AG09319 (cell line): ENCODE results near the gene TBC1D1.
A peak's percentile ranks its signal among the peaks of the same experiment; 100 is the strongest.
"Not testable (repeated sequence)": the region's sequence is repeated elsewhere in the genome, so short reads cannot be mapped to it uniquely, and the experiment has no call there.

Experiments
- DNase-seq: peaks from one replicate; pipeline ENCODE4 v3.0.0-alpha.2; 2010; ENCODE audit warnings: low read depth; ENCODE audit errors: extremely low read depth
- CTCF ChIP-seq: IDR thresholded peaks from 2 replicates; pipeline ENCODE4 v1.5.1; 2011; ENCODE audit warnings: low read depth, mild to moderate bottlenecking, inconsistent platforms, low read length, moderate library complexity

TBC1D1 gene

DNA sequence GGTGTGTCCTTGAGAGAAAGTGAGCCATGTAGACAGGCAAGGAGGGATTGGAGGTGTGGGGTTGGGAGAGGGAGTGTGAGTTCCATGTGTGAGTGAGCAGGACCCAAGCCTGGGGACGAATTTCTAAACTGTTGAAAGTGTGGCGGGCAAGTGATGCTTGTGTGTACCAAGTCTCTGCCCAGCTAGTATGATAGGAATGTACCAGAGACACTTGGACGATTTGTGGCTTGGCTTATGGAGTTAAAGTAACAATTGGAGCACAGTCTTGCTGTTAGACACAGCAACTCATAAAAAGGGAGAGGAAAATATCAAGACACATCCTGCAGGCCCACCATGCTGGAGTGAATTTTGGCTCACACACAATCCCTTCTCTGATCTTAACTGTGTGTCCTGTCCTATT lies 77.9 kb downstream of the TBC1D1 start:
- no peak for DNase-seq
- TF ChIP-seq CTCF = no peak

DNA sequence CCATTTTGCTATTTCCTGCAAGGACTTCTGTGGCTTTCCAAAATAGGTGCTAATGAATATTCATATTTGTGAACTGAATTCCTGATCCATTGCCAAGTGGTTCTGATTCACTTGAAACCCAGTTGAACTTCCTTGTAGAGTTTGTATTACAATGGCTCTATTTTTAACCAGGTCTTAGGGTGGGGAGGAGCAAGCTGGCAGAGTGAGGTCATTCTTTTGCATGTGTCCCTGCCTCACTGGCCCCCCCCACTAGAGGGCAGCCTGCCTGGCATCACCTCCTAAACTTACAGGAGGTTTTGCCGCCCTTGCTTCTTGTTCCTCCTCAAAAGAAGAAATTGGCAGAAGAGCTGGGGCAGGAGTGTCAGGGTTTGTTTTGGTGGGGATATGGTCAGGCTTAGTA lies 79.8 kb downstream of the TBC1D1 start:
- TF ChIP-seq CTCF = peak; percentile 21
- DNase-seq = no peak

DNA sequence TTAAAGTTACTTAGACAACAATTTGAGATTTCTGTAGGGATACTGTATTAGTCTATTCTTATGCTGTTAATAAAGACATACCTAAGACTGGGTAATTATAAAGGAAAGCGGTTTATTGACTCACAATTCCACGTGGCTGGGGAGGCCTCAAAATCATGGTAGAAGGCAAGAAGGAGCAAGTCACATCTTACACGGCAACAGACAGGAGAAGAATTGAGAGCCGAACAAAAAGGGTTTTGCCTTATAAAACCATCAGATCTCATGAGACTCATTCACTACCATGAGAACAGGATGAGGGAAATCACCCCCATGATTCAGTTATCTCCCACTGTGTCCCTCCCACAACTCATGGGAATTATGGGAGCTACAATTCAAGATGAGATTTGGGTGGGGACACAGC lies 80.3 kb downstream of the TBC1D1 start:
- no peak for DNase-seq
- TF ChIP-seq CTCF = no peak

DNA sequence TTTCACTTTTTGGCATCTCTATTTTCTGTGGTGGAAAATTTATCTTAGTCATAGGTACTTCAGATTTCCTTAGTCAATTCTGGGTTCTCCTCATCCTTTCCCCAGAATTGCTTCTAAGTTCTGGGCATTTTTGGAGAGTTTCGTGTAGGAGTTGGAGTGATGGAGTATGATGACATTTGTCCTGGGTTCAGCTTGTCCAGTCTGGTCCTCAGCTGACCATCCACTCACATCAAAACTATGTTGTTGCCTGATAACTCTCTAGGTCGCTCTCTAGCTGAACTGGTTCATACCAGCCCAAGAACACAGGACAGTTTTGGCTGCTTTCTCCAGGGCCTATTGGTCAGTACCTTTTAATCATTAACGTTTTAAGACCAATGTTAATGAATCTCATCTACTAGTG lies 82.6 kb downstream of the TBC1D1 start:
- no peak for DNase-seq

GRCh38 chr4:37975321-37975822 lies 84.5 kb downstream of the TBC1D1 start:
- not testable (repeated sequence) for DNase-seq

More for the DNA sequence above, 82.6 kb downstream of the TBC1D1 start:
- TF ChIP-seq CTCF = no peak

GRCh38 chr4:37976507-37976906 lies 85.6 kb downstream of the TBC1D1 start:
- DNase-seq = no peak
- no peak for TF ChIP-seq CTCF

GRCh38 chr4:37976991-37977470 lies 86.1 kb downstream of the TBC1D1 start:
- peak; percentile 32 for DNase-seq
- TF ChIP-seq CTCF = no peak; the same call in none of the 2 replicates
